ENCODE data around the gene OPA3.

- TF ChIP-seq EZH2 (IDR thresholded peaks at IDR 0.05) (no peak), CTCF (IDR thresholded peaks at IDR 0.05 in 2 of 3, conservative IDR thresholded peaks at IDR 0.05 in 1 of 3; ENCODE audit: borderline replicate concordance in 1 of 3, insufficient read depth in 1 of 3, low read depth in 2 of 3, low read length in 2 of 3) (no peak), RAD21 (IDR thresholded peaks at IDR 0.05; ENCODE audit: low read depth) (no peak), SIN3A (IDR thresholded peaks at IDR 0.05; ENCODE audit: low read depth) (no peak)
Observed at GRCh38 chr19:45501730-45502014, 82.9 kb downstream of the OPA3 start.
